WTC11 (cell line): ENCODE measurements around the gene SYNPO2. TPM values are rescaled to one million over a fixed set of nuclear protein-coding genes. Genes with fewer than 3 reads are reported as not detected.

Experiments used
- ATAC-seq: fragments of 200-7000 bp; cut with Tn5 transposase; 2 replicates; pipeline ENCODE4 v1.10.0; 2021; ENCODE audit warnings: mild to moderate bottlenecking, moderate library complexity
- CTCF ChIA-PET: fragments of 300-600 bp; sonication (Branson Sonifier 250); formaldehyde crosslinking; loops from one replicate; lab custom pipeline; 2021; ENCODE audit warnings: antibody characterized with exemption; lab: Charles Lee
- POLR2A ChIA-PET: fragments of 350-600 bp; sonication (Branson Sonifier 250); formaldehyde crosslinking; loops from one replicate; lab custom pipeline; 2021; ENCODE audit warnings: antibody characterized with exemption; lab: Charles Lee
- DNase-seq: peaks from one replicate; pipeline ENCODE4 v3.0.0; 2021; ENCODE audit warnings: low spot score
- H3K27ac Mint-ChIP-seq: 2 replicates; pipeline ENCODE4 v1.8.0; 2021; ENCODE audit warnings: mixed read lengths
- H3K27me3 Mint-ChIP-seq: 2 replicates; pipeline ENCODE4 v1.8.0; 2021; ENCODE audit warnings: low read depth, mild to moderate bottlenecking, moderate library complexity, mixed read lengths
- H3K36me3 Mint-ChIP-seq: 2 replicates; pipeline ENCODE4 v1.8.0; 2021; ENCODE audit warnings: mixed read lengths
- H3K4me1 Mint-ChIP-seq: 2 replicates; pipeline ENCODE4 v1.8.0; 2022; ENCODE audit warnings: mixed read lengths
- H3K4me3 Mint-ChIP-seq: 2 replicates; pipeline ENCODE4 v1.8.0; 2021; ENCODE audit warnings: mild to moderate bottlenecking, moderate library complexity, mixed read lengths
- H3K9me3 Mint-ChIP-seq: 2 replicates; pipeline ENCODE4 v1.8.0; 2021; ENCODE audit warnings: mixed read lengths
- ATF3 ChIP-seq: sonication (generic); formaldehyde crosslinking; conservative IDR thresholded peaks from 2 replicates; pipeline ENCODE4 v1.8.1; 2022; ENCODE audit warnings: mild to moderate bottlenecking, missing genetic modification reagents
- CREM ChIP-seq: sonication (generic); formaldehyde crosslinking; IDR thresholded peaks from 2 replicates; pipeline ENCODE4 v1.8.1; 2022; ENCODE audit warnings: mild to moderate bottlenecking, missing genetic modification reagents, moderate library complexity
- ELF4 ChIP-seq: sonication (generic); formaldehyde crosslinking; IDR thresholded peaks from 2 replicates; pipeline ENCODE4 v1.8.1; 2022; ENCODE audit warnings: low read depth, mild to moderate bottlenecking, moderate library complexity, missing genetic modification reagents
- ESRRA ChIP-seq: sonication (generic); formaldehyde crosslinking; IDR thresholded peaks from 2 replicates; pipeline ENCODE4 v1.8.1; 2022; ENCODE audit warnings: mild to moderate bottlenecking, missing genetic modification reagents, borderline replicate concordance
- ETV6 ChIP-seq: sonication (generic); formaldehyde crosslinking; IDR thresholded peaks from 2 replicates; pipeline ENCODE4 v1.8.1; 2022; ENCODE audit warnings: mild to moderate bottlenecking, missing genetic modification reagents
- FOXJ3 ChIP-seq: sonication (generic); formaldehyde crosslinking; IDR thresholded peaks from 2 replicates; pipeline ENCODE4 v1.9.0; 2021; ENCODE audit warnings: missing genetic modification reagents, mild to moderate bottlenecking, borderline replicate concordance
- FOXK1 ChIP-seq: sonication (generic); formaldehyde crosslinking; IDR thresholded peaks from 2 replicates; pipeline ENCODE4 v1.8.0; 2022; ENCODE audit warnings: mild to moderate bottlenecking, moderate library complexity, missing genetic modification reagents
- JAZF1 ChIP-seq: fragments of 250-450 bp; sonication (Bioruptor Pico); IDR thresholded peaks from 2 replicates; pipeline ENCODE4 v1.9.0; 2021; ENCODE audit warnings: moderate library complexity, mild to moderate bottlenecking, inconsistent platforms
- JUN ChIP-seq: sonication (generic); formaldehyde crosslinking; IDR thresholded peaks from 2 replicates; pipeline ENCODE4 v1.8.0; 2023; ENCODE audit warnings: mild to moderate bottlenecking, missing genetic modification reagents
- MYBL2 ChIP-seq: sonication (generic); formaldehyde crosslinking; IDR thresholded peaks from 2 replicates; pipeline ENCODE4 v1.8.1; 2023; ENCODE audit warnings: mild to moderate bottlenecking, moderate library complexity, missing genetic modification reagents
- NFYB ChIP-seq: sonication (generic); formaldehyde crosslinking; conservative IDR thresholded peaks from 2 replicates; pipeline ENCODE4 v1.8.0; 2022; ENCODE audit warnings: low read depth, missing genetic modification reagents
- NR1H2 ChIP-seq: sonication (generic); formaldehyde crosslinking; IDR thresholded peaks from 2 replicates; pipeline ENCODE4 v1.9.0; 2021; ENCODE audit warnings: mild to moderate bottlenecking, moderate library complexity, missing genetic modification reagents
- OVOL2 ChIP-seq: fragments of 250-450 bp; sonication (Bioruptor Pico); IDR thresholded peaks from 2 replicates; pipeline ENCODE4 v1.9.0; 2021; ENCODE audit warnings: mild to moderate bottlenecking, borderline replicate concordance
- SMAD4 ChIP-seq: sonication (generic); formaldehyde crosslinking; IDR thresholded peaks from 2 replicates; pipeline ENCODE4 v1.8.0; 2022; ENCODE audit warnings: mild to moderate bottlenecking, missing genetic modification reagents
- SOX15 ChIP-seq: fragments of 250-450 bp; sonication (Bioruptor Pico); IDR thresholded peaks from 2 replicates; pipeline ENCODE4 v1.9.0; 2021; ENCODE audit warnings: mild to moderate bottlenecking
- SP1 ChIP-seq: sonication (generic); formaldehyde crosslinking; conservative IDR thresholded peaks from 2 replicates; pipeline ENCODE4 v1.8.1; 2022; ENCODE audit warnings: missing genetic modification reagents
- ZBTB21 ChIP-seq: sonication (generic); formaldehyde crosslinking; IDR thresholded peaks from 2 replicates; pipeline ENCODE4 v1.8.1; 2023; ENCODE audit warnings: mild to moderate bottlenecking, missing genetic modification reagents, borderline replicate concordance
- ZNF121 ChIP-seq: sonication (generic); formaldehyde crosslinking; IDR thresholded peaks from 2 replicates; pipeline ENCODE4 v1.8.0; 2023; ENCODE audit warnings: missing genetic modification reagents
- ZNF219 ChIP-seq: sonication (generic); formaldehyde crosslinking; IDR thresholded peaks from 2 replicates; pipeline ENCODE4 v1.8.0; 2023; ENCODE audit warnings: missing genetic modification reagents, mild to moderate bottlenecking, borderline replicate concordance
- ZNF232 ChIP-seq: sonication (generic); formaldehyde crosslinking; IDR thresholded peaks from 2 replicates; pipeline ENCODE4 v1.8.0; 2022; ENCODE audit warnings: mild to moderate bottlenecking, missing genetic modification reagents
- ZNF396 ChIP-seq: fragments of 250-450 bp; sonication (Bioruptor Pico); IDR thresholded peaks from 2 replicates; pipeline ENCODE4 v1.8.0; 2021; ENCODE audit warnings: mild to moderate bottlenecking, moderate library complexity, borderline replicate concordance
- ZNF423 ChIP-seq: fragments of 250-450 bp; sonication (Bioruptor Pico); IDR thresholded peaks from 2 replicates; pipeline ENCODE4 v2.1.2; 2022; ENCODE audit warnings: mild to moderate bottlenecking, moderate library complexity
- ZNF425 ChIP-seq: fragments of 250-450 bp; sonication (Bioruptor Pico); conservative IDR thresholded peaks from 2 replicates; pipeline ENCODE4 v1.9.0; 2021; ENCODE audit warnings: mild to moderate bottlenecking
- total RNA-seq: library from RNA; stranded (reverse); gene quantifications from 3 replicates; pipeline ENCODE4 v1.2.3, GENCODE V29; 2021
- TF ChIP-seq, protein P1 (sequence below): sonication (generic); formaldehyde crosslinking; IDR thresholded peaks from 2 replicates; pipeline ENCODE4 v1.8.1; 2022; ENCODE audit warnings: mild to moderate bottlenecking, moderate library complexity, missing genetic modification reagents
- TF ChIP-seq, protein P2 (sequence below): sonication (generic); formaldehyde crosslinking; IDR thresholded peaks from 2 replicates; pipeline ENCODE4 v1.8.1; 2022; ENCODE audit warnings: low read depth, mild to moderate bottlenecking, moderate library complexity, missing genetic modification reagents, borderline replicate concordance
- TF ChIP-seq, protein P3 (sequence below): fragments of 250-450 bp; sonication (Bioruptor Pico); IDR thresholded peaks from 2 replicates; pipeline ENCODE4 v1.9.0; 2021; ENCODE audit warnings: moderate library complexity, mild to moderate bottlenecking, inconsistent platforms, borderline replicate concordance
- TF ChIP-seq, protein P4 (sequence below): fragments of 250-450 bp; sonication (Bioruptor Pico); IDR thresholded peaks from 2 replicates; pipeline ENCODE4 v1.9.0; 2021; ENCODE audit warnings: mild to moderate bottlenecking

Gene SYNPO2
- total RNA-seq, 1 experiment from 2014 or later = 1.9 TPM

DNA sequence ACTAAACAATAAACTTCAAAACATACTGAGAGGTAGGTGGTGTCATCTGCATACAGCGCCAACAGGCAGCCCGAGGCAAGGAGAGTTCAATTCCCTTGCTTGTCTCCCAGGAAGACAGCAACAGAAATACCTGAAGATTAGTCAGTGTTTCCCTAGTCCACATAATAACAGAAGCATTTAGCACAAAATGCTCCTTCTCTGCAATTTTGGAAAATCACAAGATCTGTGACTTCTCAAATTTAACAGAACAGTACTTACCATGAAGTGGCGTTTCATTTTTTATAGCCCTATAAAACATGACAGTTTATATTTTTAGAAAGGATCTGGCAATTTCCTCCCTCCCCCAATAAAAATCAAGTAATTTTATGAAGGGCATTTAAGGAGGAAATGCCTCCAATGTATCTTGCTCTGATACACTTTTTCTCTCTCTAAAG, 179.9 kb downstream of the SYNPO2 start:
- Mint-ChIP-seq H3K4me1 (peaks cover 38% of the 10 kb centered on the region), H3K36me3 (peaks cover 15% of the 10 kb centered on the region), H3K4me3 (peak overlapping the region; percentile 86)
- ATAC-seq (peak; percentile 73), DNase-seq (no peak)
- TF ChIP-seq JUN (no peak), FOXK1 (CRISPR knock-in tag) (no peak), JAZF1 (no peak), ZNF121 (CRISPR knock-in tag) (no peak), SP1 (CRISPR knock-in tag) (no peak), OVOL2 (CRISPR knock-in tag) (no peak), SMAD4 (no peak), ZNF219 (CRISPR knock-in tag) (no peak), ELF4 (CRISPR knock-in tag) (no peak), ZNF396 (CRISPR knock-in tag) (no peak), MYBL2 (no peak), ZNF425 (CRISPR knock-in tag) (no peak), ZBTB21 (CRISPR knock-in tag) (no peak)
- TF ChIP-seq, all 79 proteins: peak for 0
- CTCF ChIA-PET = no interaction called here
- Mint-ChIP-seq H3K27me3 (peaks cover 26% of the 10 kb centered on the region), H3K9me3 (peaks cover 29% of the 10 kb centered on the region), H3K27ac (0 out of 2 replicates have a peak overlapping the region, but pooled peaks have one; percentile 91)
- POLR2A ChIA-PET = no interaction called here

GRCh38 chr4:119070301-119070700, 181.6 kb downstream of the SYNPO2 start:
- DNase-seq (no peak), ATAC-seq (no peak)
- ChIA-PET CTCF (interaction anchor here (1.4 kb wide), 1 partner anchor 30 kb away, joined by 3 read pairs; no protein-coding TSS in a partner anchor), POLR2A (no interaction called here)
- Mint-ChIP-seq H3K9me3 (peaks cover 24% of the 10 kb centered on the region), H3K27ac (no peak overlapping the region), H3K36me3 (peaks cover 18% of the 10 kb centered on the region), H3K4me1 (peaks cover 38% of the 10 kb centered on the region), H3K4me3 (no peak overlapping the region), H3K27me3 (peaks cover 19% of the 10 kb centered on the region)
- TF ChIP-seq ZNF423 (CRISPR knock-in tag) (no peak), ESRRA (no peak), NR1H2 (CRISPR knock-in tag) (no peak), SOX15 (CRISPR knock-in tag) (no peak), ETV6 (no peak), NFYB (CRISPR knock-in tag) (no peak), CREM (no peak), ZNF425 (CRISPR knock-in tag) (no peak), FOXJ3 (no peak), SP1 (CRISPR knock-in tag) (no peak), ATF3 (CRISPR knock-in tag) (no peak), ZNF232 (CRISPR knock-in tag) (no peak)
- TF ChIP-seq, protein P1, sequence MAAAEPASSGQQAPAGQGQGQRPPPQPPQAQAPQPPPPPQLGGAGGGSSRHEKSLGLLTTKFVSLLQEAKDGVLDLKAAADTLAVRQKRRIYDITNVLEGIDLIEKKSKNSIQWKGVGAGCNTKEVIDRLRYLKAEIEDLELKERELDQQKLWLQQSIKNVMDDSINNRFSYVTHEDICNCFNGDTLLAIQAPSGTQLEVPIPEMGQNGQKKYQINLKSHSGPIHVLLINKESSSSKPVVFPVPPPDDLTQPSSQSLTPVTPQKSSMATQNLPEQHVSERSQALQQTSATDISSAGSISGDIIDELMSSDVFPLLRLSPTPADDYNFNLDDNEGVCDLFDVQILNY = no peak
- TF ChIP-seq, protein P2, sequence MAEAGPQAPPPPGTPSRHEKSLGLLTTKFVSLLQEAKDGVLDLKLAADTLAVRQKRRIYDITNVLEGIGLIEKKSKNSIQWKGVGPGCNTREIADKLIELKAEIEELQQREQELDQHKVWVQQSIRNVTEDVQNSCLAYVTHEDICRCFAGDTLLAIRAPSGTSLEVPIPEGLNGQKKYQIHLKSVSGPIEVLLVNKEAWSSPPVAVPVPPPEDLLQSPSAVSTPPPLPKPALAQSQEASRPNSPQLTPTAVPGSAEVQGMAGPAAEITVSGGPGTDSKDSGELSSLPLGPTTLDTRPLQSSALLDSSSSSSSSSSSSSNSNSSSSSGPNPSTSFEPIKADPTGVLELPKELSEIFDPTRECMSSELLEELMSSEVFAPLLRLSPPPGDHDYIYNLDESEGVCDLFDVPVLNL (CRISPR knock-in tag) = no peak
- TF ChIP-seq, protein P3, sequence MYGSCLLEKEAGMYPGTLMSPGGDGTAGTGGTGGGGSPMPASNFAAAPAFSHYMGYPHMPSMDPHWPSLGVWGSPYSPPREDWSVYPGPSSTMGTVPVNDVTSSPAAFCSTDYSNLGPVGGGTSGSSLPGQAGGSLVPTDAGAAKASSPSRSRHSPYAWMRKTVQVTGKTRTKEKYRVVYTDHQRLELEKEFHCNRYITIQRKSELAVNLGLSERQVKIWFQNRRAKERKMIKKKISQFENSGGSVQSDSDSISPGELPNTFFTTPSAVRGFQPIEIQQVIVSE = no peak
- TF ChIP-seq, protein P4, sequence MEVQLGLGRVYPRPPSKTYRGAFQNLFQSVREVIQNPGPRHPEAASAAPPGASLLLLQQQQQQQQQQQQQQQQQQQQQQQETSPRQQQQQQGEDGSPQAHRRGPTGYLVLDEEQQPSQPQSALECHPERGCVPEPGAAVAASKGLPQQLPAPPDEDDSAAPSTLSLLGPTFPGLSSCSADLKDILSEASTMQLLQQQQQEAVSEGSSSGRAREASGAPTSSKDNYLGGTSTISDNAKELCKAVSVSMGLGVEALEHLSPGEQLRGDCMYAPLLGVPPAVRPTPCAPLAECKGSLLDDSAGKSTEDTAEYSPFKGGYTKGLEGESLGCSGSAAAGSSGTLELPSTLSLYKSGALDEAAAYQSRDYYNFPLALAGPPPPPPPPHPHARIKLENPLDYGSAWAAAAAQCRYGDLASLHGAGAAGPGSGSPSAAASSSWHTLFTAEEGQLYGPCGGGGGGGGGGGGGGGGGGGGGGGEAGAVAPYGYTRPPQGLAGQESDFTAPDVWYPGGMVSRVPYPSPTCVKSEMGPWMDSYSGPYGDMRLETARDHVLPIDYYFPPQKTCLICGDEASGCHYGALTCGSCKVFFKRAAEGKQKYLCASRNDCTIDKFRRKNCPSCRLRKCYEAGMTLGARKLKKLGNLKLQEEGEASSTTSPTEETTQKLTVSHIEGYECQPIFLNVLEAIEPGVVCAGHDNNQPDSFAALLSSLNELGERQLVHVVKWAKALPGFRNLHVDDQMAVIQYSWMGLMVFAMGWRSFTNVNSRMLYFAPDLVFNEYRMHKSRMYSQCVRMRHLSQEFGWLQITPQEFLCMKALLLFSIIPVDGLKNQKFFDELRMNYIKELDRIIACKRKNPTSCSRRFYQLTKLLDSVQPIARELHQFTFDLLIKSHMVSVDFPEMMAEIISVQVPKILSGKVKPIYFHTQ (CRISPR knock-in tag) = no peak
